ENCODE results near the gene TBC1D22A. TPM values are rescaled to one million over a fixed set of nuclear protein-coding genes. Genes with fewer than 3 reads are reported as not detected.

TBC1D22A gene
- polyA plus RNA-seq, 1 of the 3 experiments (the other 2 are of a cell fraction), result 16.5 TPM

GRCh38 chr22:47010211-47010610, 247.8 kb downstream of the TBC1D22A start:
- Histone ChIP-seq H3K9ac (no peak overlapping the region), H3K9me2 (no peaks in the 10 kb centered on the region), H3K36me3 (replicated peaks in 1 of 2; ENCODE audit: control insufficient read depth in 1 of 2, insufficient read depth in 2 of 2, low read length in 1 of 2) (peaks cover 0 to 5% of the 10 kb centered on the region in 2 experiments), H3K27me3 (ENCODE audit: insufficient read depth) (no peaks in the 10 kb centered on the region), H3K79me2 (ENCODE audit: insufficient read depth) (no peaks in the 10 kb centered on the region), H3K4me1 (ENCODE audit: control insufficient read depth in 1 of 2, insufficient read depth in 2 of 2, low read depth in 1 of 2, low read length in 1 of 2) (no peaks in the 10 kb centered on the region; a peak in 1 of 4 replicates), H3K4me3 (ENCODE audit: low read depth in 2 of 2, low read length in 1 of 2) (no peak overlapping the region), H3K4me2 (no peak overlapping the region), H3K9me3 (no peaks in the 10 kb centered on the region), H3F3A (replicated peaks; ENCODE audit: insufficient read depth) (no peaks in the 10 kb centered on the region), H3K27ac (ENCODE audit: low read depth in 2 of 2, low read length in 1 of 2) (no peak overlapping the region), H2AFZ (ENCODE audit: low read depth) (no peak overlapping the region), H4K20me1 (ENCODE audit: insufficient read depth) (no peaks in the 10 kb centered on the region)
- over 99% methylated on average over 10 of the region's 10 CpGs for WGBS (ENCODE audit: low lambda C conversion rate)
- no peak for TF ChIP-seq CTCF (IDR thresholded peaks at IDR 0.05)
- no peak for TF ChIP-seq GABPA (IDR thresholded peaks at IDR 0.05; ENCODE audit: low read depth)
- no peak for TF ChIP-seq FOSL2 (IDR thresholded peaks at IDR 0.05; ENCODE audit: borderline replicate concordance, low read depth)
- TF ChIP-seq PBX3 (IDR thresholded peaks at IDR 0.05), result no peak
- no peak for TF ChIP-seq GATA2 (CRISPR knock-in tag; IDR thresholded peaks at IDR 0.05)
- TF ChIP-seq TEAD4 (IDR thresholded peaks at IDR 0.05; ENCODE audit: borderline replicate concordance, insufficient read depth), result no peak
- TF ChIP-seq EP300 (IDR thresholded peaks at IDR 0.05; ENCODE audit: borderline replicate concordance in 1 of 2, low read depth in 1 of 2, low read length in 1 of 2), result no peak
- TF ChIP-seq EZH2phosphoT487 (IDR thresholded peaks at IDR 0.05; ENCODE audit: borderline replicate concordance, low read depth), result no peak
- no peak for TF ChIP-seq RXRA (IDR thresholded peaks at IDR 0.05; ENCODE audit: borderline replicate concordance, low read depth)
- TF ChIP-seq RCOR1 (IDR thresholded peaks at IDR 0.05; ENCODE audit: low read length), result no peak
- no peak for TF ChIP-seq RAD21 (IDR thresholded peaks at IDR 0.05; ENCODE audit: low read length)
- TF ChIP-seq SMC3 (IDR thresholded peaks at IDR 0.05; ENCODE audit: low read depth, low read length), result no peak
- no peak for TF ChIP-seq ZBTB33 (IDR thresholded peaks at IDR 0.05; ENCODE audit: borderline replicate concordance, low read depth)
- no peak for TF ChIP-seq USF1 (IDR thresholded peaks at IDR 0.05; ENCODE audit: borderline replicate concordance, low read depth)
- no peak for TF ChIP-seq FOXJ3 (CRISPR knock-in tag; IDR thresholded peaks at IDR 0.05)
- TF ChIP-seq CHD2 (IDR thresholded peaks at IDR 0.05; ENCODE audit: low read length, partially characterized antibody), result no peak
- TF ChIP-seq RFX5 (IDR thresholded peaks at IDR 0.05; ENCODE audit: low read length), result no peak
- no peak for TF ChIP-seq TCF12 (IDR thresholded peaks at IDR 0.05)
- no peak for TF ChIP-seq SIN3A (IDR thresholded peaks at IDR 0.05; ENCODE audit: borderline replicate concordance, low read depth, low read length)
- POLR2A ChIA-PET, result no interaction called here
- no peak for DNase-seq
- CTCF ChIA-PET, result interaction anchor here (0.8 to 1.0 kb wide), 2 partner anchors 55 to 165 kb away, joined by 3 read pairs; no protein-coding TSS in a partner anchor
